MM.1S (cell line): ENCODE measurements around the gene PRKAR1B.

Source experiments
- CTCF ChIP-seq: fragments of 300-600 bp; sonication (generic); IDR thresholded peaks from 2 replicates; pipeline ENCODE4 v1.5.1; 2016; ENCODE audit warnings: antibody characterized with exemption, low read length, mixed read lengths
- EZH2 ChIP-seq: fragments of 300-600 bp; sonication (generic); optimal IDR thresholded peaks from 2 replicates; pipeline ENCODE3; 2017; ENCODE audit warnings: low read depth, mild to moderate bottlenecking, antibody characterized with exemption, low read length, mixed read lengths
- EZH2phosphoT487 ChIP-seq: fragments of 300-600 bp; sonication (generic); IDR thresholded peaks from 2 replicates; pipeline ENCODE4 v1.6.1; 2018; ENCODE audit warnings: antibody characterized with exemption, low read length

GRCh38 chr7:747186-747585 lies 20.1 kb upstream of the PRKAR1B start:
- TF ChIP-seq CTCF (no peak), EZH2phosphoT487 (no peak), EZH2 (no peak)
